Activated CD4-positive, alpha-beta T cell treated with anti-CD3 and anti-CD28 coated beads, Interleukin-2, amount 50 U/mL, for 16 hours (primary cell): ENCODE data around the gene KIAA1958.
"Not testable (repeated sequence)": the region's sequence is repeated elsewhere in the genome, so short reads cannot be mapped to it uniquely, and the experiment has no call there.

ENCODE experiments used
- DNase-seq: peaks from one replicate; pipeline ENCODE4 v3.0.0-alpha.2; 2020

Gene KIAA1958

GRCh38 chr9:112673221-112673620 is 186.6 kb downstream of the KIAA1958 start:
- DNase-seq = not testable (repeated sequence)

DNA sequence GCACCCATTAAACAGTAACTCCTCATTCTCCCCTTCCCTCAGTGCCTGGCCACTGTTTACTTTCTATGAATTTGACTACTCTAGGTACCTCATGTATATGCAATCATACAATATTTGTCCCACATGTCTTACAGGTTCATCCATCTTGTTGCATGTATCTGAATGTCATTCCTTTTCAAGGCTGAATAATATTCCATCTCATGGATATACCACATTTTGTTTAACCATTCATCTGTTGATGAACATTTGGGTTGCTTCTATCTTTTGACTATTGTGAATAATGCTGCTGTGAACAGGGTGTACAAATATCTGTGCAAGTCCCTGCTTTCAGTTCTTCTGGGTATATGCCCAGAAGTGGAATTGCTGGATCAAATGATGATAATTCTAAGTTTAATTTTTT is 190.4 kb downstream of the KIAA1958 start:
- no peak for DNase-seq

- no peak for DNase-seq
Observed at GRCh38 chr9:112680731-112681402, 194.2 kb downstream of the KIAA1958 start.

DNA sequence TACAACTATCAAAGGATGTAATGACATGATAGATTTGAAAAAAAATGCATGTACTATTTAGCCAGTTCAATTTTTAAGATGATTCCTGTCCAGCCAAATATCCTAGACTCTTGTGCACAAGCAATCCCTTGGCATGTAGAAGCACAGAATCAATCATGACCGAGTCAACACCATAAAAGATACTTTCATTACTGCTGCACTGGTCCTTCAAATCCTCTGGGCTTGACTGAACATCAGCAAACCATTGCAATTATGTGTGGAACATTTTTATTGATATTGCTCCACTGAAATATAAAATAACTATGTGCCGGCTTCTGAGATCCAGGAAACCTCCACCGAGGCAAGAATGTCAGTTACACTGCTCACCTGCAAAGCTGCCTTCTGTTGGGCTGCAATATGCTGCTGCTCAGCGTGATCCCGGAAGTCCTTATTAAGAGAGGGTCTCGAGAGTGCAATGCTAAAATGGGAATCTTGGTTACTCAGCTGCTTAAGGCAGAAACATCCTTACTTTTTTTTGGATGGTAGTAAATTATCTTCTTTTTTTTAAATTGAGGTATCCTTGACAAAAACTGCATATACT is 202.6 kb downstream of the KIAA1958 start:
- DNase-seq = no peak

DNA sequence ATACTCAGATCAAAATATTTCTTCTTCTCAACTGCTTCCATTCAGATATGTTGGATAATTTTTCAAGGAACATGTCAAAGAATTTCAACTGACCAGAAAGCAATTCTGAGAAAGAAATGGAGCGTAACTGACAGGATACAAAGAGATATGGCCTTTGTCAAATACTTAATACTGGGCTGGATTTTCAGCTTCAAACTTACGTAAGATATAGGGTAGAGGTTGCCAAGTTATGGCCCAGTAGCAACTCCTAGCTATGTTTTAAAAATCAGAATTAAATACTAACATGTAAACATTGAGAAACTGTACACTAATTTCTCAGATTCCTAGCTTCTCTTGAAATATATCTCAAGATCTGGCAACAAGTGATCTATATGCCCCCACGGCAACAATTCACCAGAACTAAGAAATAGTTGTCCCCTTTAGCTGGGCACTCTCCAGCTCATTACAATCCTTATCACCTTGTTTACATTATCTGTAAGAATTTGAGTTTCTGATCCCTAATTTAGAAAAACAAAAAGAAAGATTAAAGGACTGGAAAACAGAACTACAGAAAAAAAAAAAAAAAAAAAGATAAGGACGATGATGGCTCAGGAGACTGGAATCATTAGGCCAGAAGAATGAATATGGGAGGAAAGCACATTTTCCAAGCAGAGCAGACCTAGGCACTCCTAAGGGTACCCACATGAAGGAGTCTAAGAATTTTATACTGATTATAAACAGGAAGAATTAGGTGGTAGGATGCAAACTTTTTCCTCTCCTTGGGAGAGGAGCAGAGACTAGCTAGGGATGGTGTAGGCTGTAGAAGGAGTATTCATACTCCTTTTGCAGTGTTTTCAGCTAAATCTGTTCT is 208.3 kb downstream of the KIAA1958 start:
- no peak for DNase-seq

DNA sequence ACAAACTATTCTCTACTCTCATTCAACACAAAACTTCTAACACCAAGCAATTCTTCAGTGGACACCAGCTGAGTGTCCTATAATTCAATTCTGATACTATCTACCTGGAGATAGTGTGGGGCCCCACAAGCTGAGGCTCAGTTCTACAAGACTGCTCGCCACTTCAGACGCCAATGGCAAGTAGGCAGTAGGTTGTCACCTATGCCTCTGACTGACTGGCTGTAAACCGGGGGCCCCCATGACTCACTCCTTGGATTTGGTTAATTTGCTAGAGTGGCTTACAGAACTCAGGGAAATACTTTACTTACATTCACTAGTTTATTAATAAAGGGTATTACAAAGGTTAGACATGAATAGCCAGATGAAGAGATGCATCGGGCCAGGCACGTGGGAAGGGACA is 209.8 kb downstream of the KIAA1958 start:
- no peak for DNase-seq

- DNase-seq = no peak
Observed at GRCh38 chr9:112699230-112699629, 212.6 kb downstream of the KIAA1958 start.

- no peak for DNase-seq
Observed at GRCh38 chr9:112700085-112700484, 213.5 kb downstream of the KIAA1958 start.

GRCh38 chr9:112703304-112703703 is 216.7 kb downstream of the KIAA1958 start:
- no peak for DNase-seq

- no peak for DNase-seq
Observed at GRCh38 chr9:112705768-112706427, 219.3 kb downstream of the KIAA1958 start.

DNA sequence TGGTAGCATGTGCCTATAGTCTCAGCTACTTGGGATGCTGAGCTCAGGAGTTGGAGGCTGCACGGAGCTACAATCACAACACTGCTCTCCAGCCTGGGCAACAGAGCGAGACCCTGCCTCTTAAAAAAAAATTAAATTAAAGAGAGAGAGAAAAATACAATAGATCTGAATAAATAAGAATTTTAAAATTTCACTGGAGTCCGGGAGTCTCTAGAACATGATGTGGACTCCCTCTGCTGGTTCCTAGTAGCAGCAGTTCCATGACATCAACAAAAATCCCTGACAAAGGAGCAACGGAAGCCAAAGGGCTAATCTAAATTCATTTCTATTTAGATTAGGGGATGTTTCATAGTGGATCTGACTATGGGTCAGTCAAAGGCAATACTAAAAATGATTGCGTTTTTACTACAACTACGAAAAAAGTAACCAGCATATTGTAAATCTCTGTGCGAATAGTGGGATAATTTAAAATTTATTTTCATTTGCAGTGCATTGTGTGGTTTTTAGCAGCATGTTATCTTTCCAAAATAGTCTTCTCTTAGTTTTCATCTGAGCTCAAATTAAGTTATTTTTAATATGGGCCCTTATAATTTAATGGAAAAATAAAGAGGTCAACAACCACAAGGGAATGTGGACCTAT is 224.5 kb downstream of the KIAA1958 start:
- DNase-seq = no peak

GRCh38 chr9:112712678-112713077 is 226.1 kb downstream of the KIAA1958 start:
- no peak for DNase-seq

GRCh38 chr9:112717661-112718331 is 231.2 kb downstream of the KIAA1958 start, which contains the start of gene INIP:
TSS of gene INIP (minus strand) at chr9:112718117. CDS start at chr9:112716485, 1,632 bp downstream.
- peak; percentile 98 for DNase-seq
